ENCODE measurements around the gene LRRC75A.

Gene LRRC75A

GRCh38 chr17:16482253-16482652 is 9.7 kb downstream of the LRRC75A start:
- Histone ChIP-seq H3K36me3 (ENCODE audit: control insufficient read depth, insufficient read depth, low read length) (no peaks in the 10 kb centered on the region), H3K27ac (no peak overlapping the region), H3K27me3 (ENCODE audit: control insufficient read depth, insufficient read depth, low read length) (no peaks in the 10 kb centered on the region), H3K4me1 (peaks cover 12% of the 10 kb centered on the region), H2AFZ (no peak overlapping the region), H3K4me2 (ENCODE audit: low read length) (no peak overlapping the region), H3K4me3 (ENCODE audit: low read depth, low read length) (no peak overlapping the region), H3K9ac (no peak overlapping the region), H3K79me2 (peaks cover 3% of the 10 kb centered on the region), H3K9me3 (ENCODE audit: control insufficient read depth, low read length) (no peaks in the 10 kb centered on the region)
- no peak for TF ChIP-seq CTCF (IDR thresholded peaks at IDR 0.05)

GRCh38 chr17:16480995-16481394 is 11.0 kb downstream of the LRRC75A start:
- Histone ChIP-seq H3K4me3 (ENCODE audit: low read depth, low read length) (no peak overlapping the region), H3K9ac (no peak overlapping the region), H3K4me2 (ENCODE audit: low read length) (no peak overlapping the region), H3K79me2 (peaks cover 3% of the 10 kb centered on the region), H3K4me1 (no peaks in the 10 kb centered on the region), H2AFZ (no peak overlapping the region), H3K27me3 (ENCODE audit: control insufficient read depth, insufficient read depth, low read length) (no peaks in the 10 kb centered on the region), H3K36me3 (ENCODE audit: control insufficient read depth, insufficient read depth, low read length) (no peaks in the 10 kb centered on the region), H3K27ac (no peak overlapping the region), H3K9me3 (ENCODE audit: control insufficient read depth, low read length) (no peaks in the 10 kb centered on the region)
- TF ChIP-seq CTCF (IDR thresholded peaks at IDR 0.05): no peak

GRCh38 chr17:16479264-16479663 is 12.7 kb downstream of the LRRC75A start:
- no peak for TF ChIP-seq CTCF (IDR thresholded peaks at IDR 0.05)
- Histone ChIP-seq H3K79me2 (no peaks in the 10 kb centered on the region), H3K27me3 (ENCODE audit: control insufficient read depth, insufficient read depth, low read length) (no peaks in the 10 kb centered on the region), H3K4me3 (ENCODE audit: low read depth, low read length) (no peak overlapping the region), H3K4me1 (no peaks in the 10 kb centered on the region), H3K4me2 (ENCODE audit: low read length) (no peak overlapping the region), H3K36me3 (ENCODE audit: control insufficient read depth, insufficient read depth, low read length) (no peaks in the 10 kb centered on the region), H3K9ac (no peak overlapping the region), H2AFZ (no peak overlapping the region), H3K27ac (no peak overlapping the region), H3K9me3 (ENCODE audit: control insufficient read depth, low read length) (no peaks in the 10 kb centered on the region)

GRCh38 chr17:16478649-16479048 is 13.3 kb downstream of the LRRC75A start:
- Histone ChIP-seq H3K4me2 (ENCODE audit: low read length) (no peak overlapping the region), H3K27ac (no peak overlapping the region), H3K27me3 (ENCODE audit: control insufficient read depth, insufficient read depth, low read length) (no peaks in the 10 kb centered on the region), H2AFZ (no peak overlapping the region), H3K9me3 (ENCODE audit: control insufficient read depth, low read length) (no peaks in the 10 kb centered on the region), H3K9ac (no peak overlapping the region), H3K4me1 (no peaks in the 10 kb centered on the region), H3K36me3 (ENCODE audit: control insufficient read depth, insufficient read depth, low read length) (no peaks in the 10 kb centered on the region), H3K4me3 (ENCODE audit: low read depth, low read length) (no peak overlapping the region), H3K79me2 (no peaks in the 10 kb centered on the region)
- TF ChIP-seq CTCF (IDR thresholded peaks at IDR 0.05): no peak

- no peak overlapping the region for H3K27ac ChIP-seq
- no peaks in the 10 kb centered on the region for H3K36me3 ChIP-seq (ENCODE audit: control insufficient read depth, insufficient read depth, low read length)
- H3K4me3 ChIP-seq (ENCODE audit: low read depth, low read length): no peak overlapping the region
- H3K4me1 ChIP-seq: no peaks in the 10 kb centered on the region
- no peak overlapping the region for H3K9ac ChIP-seq
- no peak for TF ChIP-seq CTCF (IDR thresholded peaks at IDR 0.05)
- H2AFZ ChIP-seq: no peak overlapping the region
- H3K79me2 ChIP-seq: no peaks in the 10 kb centered on the region
- H3K27me3 ChIP-seq (ENCODE audit: control insufficient read depth, insufficient read depth, low read length): no peaks in the 10 kb centered on the region
- no peak overlapping the region for H3K4me2 ChIP-seq (ENCODE audit: low read length)
- H3K9me3 ChIP-seq (ENCODE audit: control insufficient read depth, low read length): no peaks in the 10 kb centered on the region
Measured at GRCh38 chr17:16477666-16478065, 14.3 kb downstream of the LRRC75A start.
